ENCODE data around the gene GLDC.
"Not testable (repeated sequence)": the region's sequence is repeated elsewhere in the genome, so short reads cannot be mapped to it uniquely, and the experiment has no call there.

Gene GLDC

GRCh38 chr9:6645355-6646292 lies at the start of gene GLDC:
Gene GLDC (minus strand): TSS chr9:6645729. CDS start chr9:6645499, 230 bp downstream.
- no peak within 1 kb of the TSS for H3K27ac ChIP-seq (ENCODE audit: low read depth, low read length)
- H3K4me3 ChIP-seq (ENCODE audit: low read depth in 1 of 2, low read length in 2 of 2): peak within 1 kb of the TSS; percentile 38 to 49
- no peak within 1 kb of the TSS for H3K9ac ChIP-seq (ENCODE audit: low read length)
- H3K9me3 ChIP-seq (ENCODE audit: low read length): no peaks in the 10 kb centered on the region
- peaks cover 12% of the 10 kb centered on the region for H3K4me1 ChIP-seq (ENCODE audit: insufficient read depth, low read length)
- H3K36me3 ChIP-seq (ENCODE audit: insufficient read depth, low read length): no peaks in the 10 kb centered on the region
- H3K27me3 ChIP-seq (ENCODE audit: control insufficient read depth in 1 of 2, insufficient read depth in 2 of 2, low read length in 2 of 2): peaks cover 17 to 38% of the 10 kb centered on the region in 2 donors

GRCh38 chr9:6692881-6693361 lies 47.4 kb upstream of the GLDC start:
- H3K36me3 ChIP-seq (ENCODE audit: insufficient read depth, low read length): no peaks in the 10 kb centered on the region
- H3K27ac ChIP-seq (ENCODE audit: low read depth, low read length): no peak overlapping the region
- H3K27me3 ChIP-seq (ENCODE audit: control insufficient read depth in 1 of 2, insufficient read depth in 2 of 2, low read length in 2 of 2): no peaks in the 10 kb centered on the region
- H3K4me1 ChIP-seq (ENCODE audit: insufficient read depth, low read length): no peaks in the 10 kb centered on the region
- H3K9me3 ChIP-seq (ENCODE audit: low read length): no peaks in the 10 kb centered on the region
- no peak overlapping the region for H3K4me3 ChIP-seq (ENCODE audit: low read depth in 1 of 2, low read length in 2 of 2)
- H3K9ac ChIP-seq (ENCODE audit: low read length): no peak overlapping the region

- Histone ChIP-seq H3K36me3 (ENCODE audit: insufficient read depth, low read length) (no peaks in the 10 kb centered on the region), H3K4me3 (ENCODE audit: low read depth in 1 of 2, low read length in 2 of 2) (no peak overlapping the region), H3K9ac (ENCODE audit: low read length) (no peak overlapping the region), H3K27me3 (ENCODE audit: control insufficient read depth in 1 of 2, insufficient read depth in 2 of 2, low read length in 2 of 2) (no peaks in the 10 kb centered on the region), H3K27ac (ENCODE audit: low read depth, low read length) (no peak overlapping the region), H3K9me3 (ENCODE audit: low read length) (no peaks in the 10 kb centered on the region), H3K4me1 (ENCODE audit: insufficient read depth, low read length) (no peaks in the 10 kb centered on the region)
Measured at GRCh38 chr9:6692433-6692832, 46.9 kb upstream of the GLDC start.

GRCh38 chr9:6690675-6691070 lies 45.1 kb upstream of the GLDC start:
- H3K36me3 ChIP-seq (ENCODE audit: insufficient read depth, low read length); H3K9ac ChIP-seq (ENCODE audit: low read length); H3K4me1 ChIP-seq (ENCODE audit: insufficient read depth, low read length); H3K27ac ChIP-seq (ENCODE audit: low read depth, low read length); H3K27me3 ChIP-seq (ENCODE audit: control insufficient read depth in 1 of 2, insufficient read depth in 2 of 2, low read length in 2 of 2); H3K9me3 ChIP-seq (ENCODE audit: low read length); H3K4me3 ChIP-seq (ENCODE audit: low read depth in 1 of 2, low read length in 2 of 2): not testable (repeated sequence)

- Histone ChIP-seq H3K4me3 (ENCODE audit: low read depth in 1 of 2, low read length in 2 of 2) (no peak overlapping the region), H3K27me3 (ENCODE audit: control insufficient read depth in 1 of 2, insufficient read depth in 2 of 2, low read length in 2 of 2) (no peaks in the 10 kb centered on the region), H3K9ac (ENCODE audit: low read length) (no peak overlapping the region), H3K9me3 (ENCODE audit: low read length) (no peaks in the 10 kb centered on the region), H3K36me3 (ENCODE audit: insufficient read depth, low read length) (no peaks in the 10 kb centered on the region), H3K4me1 (ENCODE audit: insufficient read depth, low read length) (no peaks in the 10 kb centered on the region), H3K27ac (ENCODE audit: low read depth, low read length) (no peak overlapping the region)
Measured at GRCh38 chr9:6689893-6690674, 44.6 kb upstream of the GLDC start.

GRCh38 chr9:6687180-6687579 lies 41.7 kb upstream of the GLDC start:
- no peaks in the 10 kb centered on the region for H3K9me3 ChIP-seq (ENCODE audit: low read length)
- no peaks in the 10 kb centered on the region for H3K36me3 ChIP-seq (ENCODE audit: insufficient read depth, low read length)
- peaks cover 2% of the 10 kb centered on the region for H3K4me1 ChIP-seq (ENCODE audit: insufficient read depth, low read length)
- no peaks in the 10 kb centered on the region for H3K27me3 ChIP-seq (ENCODE audit: control insufficient read depth in 1 of 2, insufficient read depth in 2 of 2, low read length in 2 of 2)
- no peak overlapping the region for H3K4me3 ChIP-seq (ENCODE audit: low read depth in 1 of 2, low read length in 2 of 2)
- no peak overlapping the region for H3K27ac ChIP-seq (ENCODE audit: low read depth, low read length)
- H3K9ac ChIP-seq (ENCODE audit: low read length): no peak overlapping the region

- Histone ChIP-seq H3K9ac (ENCODE audit: low read length) (no peak overlapping the region), H3K36me3 (ENCODE audit: insufficient read depth, low read length) (no peaks in the 10 kb centered on the region), H3K4me3 (ENCODE audit: low read depth in 1 of 2, low read length in 2 of 2) (no peak overlapping the region), H3K4me1 (ENCODE audit: insufficient read depth, low read length) (peaks cover 4% of the 10 kb centered on the region), H3K27me3 (ENCODE audit: control insufficient read depth in 1 of 2, insufficient read depth in 2 of 2, low read length in 2 of 2) (no peaks in the 10 kb centered on the region), H3K27ac (ENCODE audit: low read depth, low read length) (no peak overlapping the region), H3K9me3 (ENCODE audit: low read length) (no peaks in the 10 kb centered on the region)
Measured at GRCh38 chr9:6686396-6686795, 40.9 kb upstream of the GLDC start.

GRCh38 chr9:6681957-6682501 lies 36.5 kb upstream of the GLDC start:
- H3K9me3 ChIP-seq (ENCODE audit: low read length): no peaks in the 10 kb centered on the region
- peak overlapping the region; percentile 100 for H3K27ac ChIP-seq (ENCODE audit: low read depth, low read length)
- no peaks in the 10 kb centered on the region for H3K36me3 ChIP-seq (ENCODE audit: insufficient read depth, low read length)
- H3K4me3 ChIP-seq (ENCODE audit: low read depth in 1 of 2, low read length in 2 of 2): peak overlapping the region; percentile 94 to 99
- no peaks in the 10 kb centered on the region for H3K27me3 ChIP-seq (ENCODE audit: control insufficient read depth in 1 of 2, insufficient read depth in 2 of 2, low read length in 2 of 2)
- H3K4me1 ChIP-seq (ENCODE audit: insufficient read depth, low read length): peaks cover 4% of the 10 kb centered on the region
- H3K9ac ChIP-seq (ENCODE audit: low read length): peak overlapping the region; percentile 90

GRCh38 chr9:6681147-6681956 lies 35.8 kb upstream of the GLDC start:
- Histone ChIP-seq H3K27me3 (ENCODE audit: control insufficient read depth in 1 of 2, insufficient read depth in 2 of 2, low read length in 2 of 2) (no peaks in the 10 kb centered on the region), H3K4me3 (ENCODE audit: low read depth in 1 of 2, low read length in 2 of 2) (peak overlapping the region; percentile 94 to 99), H3K9me3 (ENCODE audit: low read length) (no peaks in the 10 kb centered on the region), H3K27ac (ENCODE audit: low read depth, low read length) (peak overlapping the region; percentile 100), H3K9ac (ENCODE audit: low read length) (peak overlapping the region; percentile 90), H3K36me3 (ENCODE audit: insufficient read depth, low read length) (no peaks in the 10 kb centered on the region), H3K4me1 (ENCODE audit: insufficient read depth, low read length) (peaks cover 4% of the 10 kb centered on the region)

GRCh38 chr9:6680797-6681146 lies 35.2 kb upstream of the GLDC start:
- H3K9ac ChIP-seq (ENCODE audit: low read length): peak overlapping the region; percentile 90
- peak overlapping the region; percentile 94 to 99 for H3K4me3 ChIP-seq (ENCODE audit: low read depth in 1 of 2, low read length in 2 of 2)
- no peaks in the 10 kb centered on the region for H3K27me3 ChIP-seq (ENCODE audit: control insufficient read depth in 1 of 2, insufficient read depth in 2 of 2, low read length in 2 of 2)
- no peaks in the 10 kb centered on the region for H3K9me3 ChIP-seq (ENCODE audit: low read length)
- H3K4me1 ChIP-seq (ENCODE audit: insufficient read depth, low read length): peaks cover 4% of the 10 kb centered on the region
- H3K36me3 ChIP-seq (ENCODE audit: insufficient read depth, low read length): no peaks in the 10 kb centered on the region
- H3K27ac ChIP-seq (ENCODE audit: low read depth, low read length): peak overlapping the region; percentile 100

- Histone ChIP-seq H3K27ac (ENCODE audit: low read depth, low read length) (no peak overlapping the region), H3K9ac (ENCODE audit: low read length) (no peak overlapping the region), H3K36me3 (ENCODE audit: insufficient read depth, low read length) (no peaks in the 10 kb centered on the region), H3K27me3 (ENCODE audit: control insufficient read depth in 1 of 2, insufficient read depth in 2 of 2, low read length in 2 of 2) (no peaks in the 10 kb centered on the region), H3K4me3 (ENCODE audit: low read depth in 1 of 2, low read length in 2 of 2) (no peak overlapping the region), H3K4me1 (ENCODE audit: insufficient read depth, low read length) (peaks cover 4% of the 10 kb centered on the region), H3K9me3 (ENCODE audit: low read length) (no peaks in the 10 kb centered on the region)
Measured at GRCh38 chr9:6677803-6678202, 32.3 kb upstream of the GLDC start.
